ENCODE results near the gene TUFT1. TPM values are rescaled to one million over a fixed set of nuclear protein-coding genes. Genes with fewer than 3 reads are reported as not detected.

TUFT1 gene
- total and polyA plus RNA-seq, 2 of the 8 experiments (the other 6 are each of a cell fraction or from before 2014, with no cell fraction given): 7.3 to 10.4 TPM

GRCh38 chr1:151613282-151613780 is 73.2 kb downstream of the TUFT1 start:
- no peak overlapping the region for H2AFZ ChIP-seq (ENCODE audit: low read length)
- H3K27ac ChIP-seq (ENCODE audit: low read depth, low read length): peak overlapping the region; percentile 26; the same call in 1 of the 2 replicates

More at GRCh38 chr1:151613282-151613780, 73.2 kb downstream of the TUFT1 start:
- Histone ChIP-seq H4K8ac (ENCODE audit: extremely low read depth, insufficient read depth, low read length) (no peak overlapping the region), H3K4me1 (replicated peaks in 1 of 4; ENCODE audit: control insufficient read depth in 3 of 4, insufficient read depth in 4 of 4, low read length in 3 of 4) (peaks cover 0 to 5% (median 1%) of the 10 kb centered on the region in 4 experiments; a peak in 1 of 7 replicates), H3K4me2 (ENCODE audit: insufficient read depth in 1 of 2, low read depth in 2 of 2, low read length in 2 of 2) (peak overlapping the region; percentile 93 to 100), H3K4ac (replicated peaks; ENCODE audit: insufficient read length, low read depth, low read length) (no peak overlapping the region), H3K79me1 (ENCODE audit: low read depth, low read length) (no peaks in the 10 kb centered on the region), H3K23ac (ENCODE audit: insufficient read length) (no peak overlapping the region), H3K14ac (ENCODE audit: insufficient read length) (no peak overlapping the region), H2BK12ac (ENCODE audit: low read depth, low read length) (0 out of 2 replicates have a peak overlapping the region, but pooled peaks have one; percentile 43), H3K56ac (replicated peaks; ENCODE audit: insufficient read length, low read depth, low read length) (no peak overlapping the region), H2BK5ac (ENCODE audit: low read depth, low read length) (no peak overlapping the region), H4K91ac (replicated peaks; ENCODE audit: insufficient read length, low read length) (no peak overlapping the region), H3K23me2 (ENCODE audit: low read depth, low read length) (peaks cover 13% of the 10 kb centered on the region), H3K36me3 (ENCODE audit: control insufficient read depth in 2 of 4, insufficient read depth in 4 of 4, low read length in 3 of 4) (peaks cover 0 to 3% (median 0%) of the 10 kb centered on the region in 4 experiments; a peak in 3 of 8 replicates), H3K9ac (replicated peaks in 1 of 4; ENCODE audit: extremely low read depth in 1 of 4, low read depth in 3 of 4, low read length in 3 of 4) (peak overlapping the region in 3 of 4 experiments; percentile 39 to 83 (median 83); a peak in 4 of 7 replicates), H4K5ac (ENCODE audit: insufficient read length, low read depth, low read length) (no peak overlapping the region), H3K18ac (ENCODE audit: extremely low read depth, low read length) (peak overlapping the region; percentile 78; the same call in 1 of the 2 replicates), H2BK15ac (ENCODE audit: low read length) (peak overlapping the region; percentile 65; the same call in 1 of the 2 replicates), H3K4me3 (ENCODE audit: extremely low read depth in 1 of 4, insufficient read depth in 2 of 4, low read depth in 3 of 4, low read length in 4 of 4) (peak overlapping the region; percentile 79 to 96 (median 88)), H3K9me3 (ENCODE audit: insufficient read depth in 2 of 2, low read depth in 1 of 2, low read length in 1 of 2) (no peaks in the 10 kb centered on the region), H3K79me2 (ENCODE audit: control insufficient read depth in 1 of 2, insufficient read depth in 2 of 2, low read length in 2 of 2) (peaks cover 0 to 56% of the 10 kb centered on the region in 2 experiments; a peak in 3 of 4 replicates), H2BK120ac (replicated peaks; ENCODE audit: low read depth, low read length) (no peak overlapping the region), H4K20me1 (replicated peaks in 1 of 2; ENCODE audit: control insufficient read depth in 1 of 2, insufficient read depth in 2 of 2, low read length in 2 of 2) (peaks cover 0 to 1% of the 10 kb centered on the region in 2 experiments), H3K27me3 (replicated peaks in 1 of 4; ENCODE audit: control insufficient read depth in 3 of 4, extremely low read depth in 1 of 4, insufficient read depth in 3 of 4, low read length in 3 of 4) (no peaks in the 10 kb centered on the region), H2AK5ac (ENCODE audit: low read depth, low read length) (no peak overlapping the region; the same call in 1 of the 2 replicates), H2BK20ac (ENCODE audit: low read length) (no peak overlapping the region)
- POLR2A ChIA-PET (ENCODE audit: partially characterized antibody): no interaction called here
- 4% methylated on average over 8 of the region's 9 CpGs; no CpG with 5 or more reads in 1 of the 2 experiments for WGBS, 2 experiments (ENCODE audit: extremely low coverage in 1 of 2, insufficient coverage in 1 of 2, insufficient read length in 1 of 2, insufficient replicate concordance in 2 of 2, low coverage in 1 of 2, low lambda C conversion rate in 2 of 2, missing lambda C conversion rate in 1 of 2)
- TF ChIP-seq RNF2 (IDR thresholded peaks at IDR 0.05; ENCODE audit: borderline replicate concordance, low read depth, low read length, missing control alignments, poor library complexity, severe bottlenecking) (no peak), CTBP2 (IDR thresholded peaks at IDR 0.05; ENCODE audit: borderline replicate concordance, insufficient read depth, insufficient read length, low read length) (no peak), EZH2 (IDR thresholded peaks at IDR 0.05; ENCODE audit: low read depth, low read length, severe bottlenecking) (no peak), E2F6 (IDR thresholded peaks at IDR 0.05) (no peak), MAX (IDR thresholded peaks at IDR 0.05) (no peak), EP300 (IDR thresholded peaks at IDR 0.05; ENCODE audit: borderline replicate concordance in 1 of 2, low read depth in 2 of 2, low read length in 2 of 2) (no peak), CHD2 (IDR thresholded peaks at IDR 0.05; ENCODE audit: low read length) (no peak), RXRA (IDR thresholded peaks at IDR 0.05; ENCODE audit: insufficient read depth, low read depth, low read length) (no peak), JUND (IDR thresholded peaks at IDR 0.05; ENCODE audit: low read length) (no peak), SP1 (IDR thresholded peaks at IDR 0.05; ENCODE audit: low read depth, low read length) (no peak), GTF2F1 (IDR thresholded peaks at IDR 0.05; ENCODE audit: borderline replicate concordance, low read depth, low read length) (no peak)
- peak in 1 of 2 experiments; percentile 53 for DNase-seq (ENCODE audit: low read depth in 1 of 2, low spot score in 2 of 2)
- CTCF ChIA-PET (ENCODE audit: partially characterized antibody): no interaction called here
- no peak for FAIRE-seq
